GM23338 (cell line): ENCODE measurements around the gene TMEM135. TPM values are rescaled to one million over a fixed set of nuclear protein-coding genes. Genes with fewer than 3 reads are reported as not detected.
A peak's percentile ranks its signal among the peaks of the same experiment; 100 is the strongest.

Experiments used
- ATAC-seq: fragments of 200-7000 bp; cut with Tn5 transposase; 3 replicates; pipeline ENCODE4 v1.9.1; 2020
- DNase-seq: peaks from one replicate; pipeline ENCODE4 v3.0.0-alpha.2; 2015; ENCODE audit warnings: low spot score
- H2AFZ ChIP-seq: fragments of 200-600 bp; sonication (generic); 2 replicates; pipeline ENCODE4 v1.8.0; 2016; ENCODE audit warnings: antibody characterized with exemption, mild to moderate bottlenecking, moderate library complexity
- H3F3A ChIP-seq: fragments of 200-600 bp; sonication (generic); replicated peaks from 2 replicates; pipeline ENCODE4 v1.8.0; 2017; ENCODE audit warnings: antibody characterized with exemption, mixed run types, low read depth
- H3K27ac ChIP-seq: fragments of 200-600 bp; sonication (generic); 2 replicates; pipeline ENCODE4 v1.6.1; 2016; ENCODE audit warnings: low read depth
- H3K27me3 ChIP-seq: fragments of 200-600 bp; sonication (generic); 2 replicates; pipeline ENCODE4 v1.8.0; 2016; ENCODE audit warnings: mild to moderate bottlenecking, mixed run types, moderate library complexity; ENCODE audit not compliant: insufficient read depth
- H3K36me3 ChIP-seq: fragments of 200-600 bp; sonication (generic); 2 replicates; pipeline ENCODE4 v1.8.0; 2016; ENCODE audit warnings: mild to moderate bottlenecking; ENCODE audit not compliant: insufficient read depth
- H3K4me1 ChIP-seq: fragments of 200-600 bp; sonication (generic); 2 replicates; pipeline ENCODE4 v1.8.0; 2016; ENCODE audit warnings: mild to moderate bottlenecking, moderate library complexity; ENCODE audit not compliant: insufficient read depth
- H3K4me2 ChIP-seq: fragments of 200-600 bp; sonication (generic); 2 replicates; pipeline ENCODE4 v1.7.1; 2017; ENCODE audit warnings: mixed run types
- H3K4me3 ChIP-seq: fragments of 200-600 bp; sonication (generic); 2 replicates; pipeline ENCODE4 v1.6.1; 2016; ENCODE audit warnings: mixed run types
- H3K79me2 ChIP-seq: fragments of 200-600 bp; sonication (generic); replicated peaks from 2 replicates; pipeline ENCODE4 v1.8.0; 2017; ENCODE audit warnings: mild to moderate bottlenecking; ENCODE audit not compliant: insufficient read depth
- H3K9me2 ChIP-seq: fragments of 200-600 bp; sonication (generic); 2 replicates; pipeline ENCODE4 v1.8.0; 2017; ENCODE audit not compliant: insufficient read depth
- H4K20me1 ChIP-seq: fragments of 200-600 bp; sonication (generic); replicated peaks from 2 replicates; pipeline ENCODE4 v1.8.0; 2017; ENCODE audit warnings: mild to moderate bottlenecking; ENCODE audit not compliant: insufficient read depth
- H3K27ac Mint-ChIP-seq: 2 replicates; pipeline ENCODE4 v1.8.0; 2020; ENCODE audit warnings: inconsistent platforms, mild to moderate bottlenecking, moderate library complexity, mixed read lengths
- H3K27me3 Mint-ChIP-seq: 3 replicates; pipeline ENCODE4 v1.8.0; 2022; ENCODE audit warnings: low read depth, mild to moderate bottlenecking, moderate library complexity, mixed read lengths, inconsistent platforms; ENCODE audit not compliant: insufficient read depth, poor library complexity
- H3K36me3 Mint-ChIP-seq: 3 replicates; pipeline ENCODE4 v1.8.0; 2021; ENCODE audit warnings: low read depth, mild to moderate bottlenecking, inconsistent platforms, moderate library complexity, mixed read lengths
- H3K4me1 Mint-ChIP-seq: 3 replicates; pipeline ENCODE4 v1.8.0; 2020; ENCODE audit warnings: mild to moderate bottlenecking, inconsistent platforms, mixed read lengths
- H3K4me3 Mint-ChIP-seq: 3 replicates; pipeline ENCODE4 v1.8.0; 2021; ENCODE audit warnings: moderate library complexity, mild to moderate bottlenecking, inconsistent platforms, mixed read lengths
- H3K9me3 Mint-ChIP-seq: 3 replicates; pipeline ENCODE4 v1.8.0; 2020; ENCODE audit warnings: moderate library complexity, mild to moderate bottlenecking, inconsistent platforms, mixed read lengths
- CREB1 ChIP-seq: fragments of 250-450 bp; sonication (Bioruptor Pico); IDR thresholded peaks from 2 replicates; pipeline ENCODE4 v1.5.0; 2020; ENCODE audit warnings: low read depth, mild to moderate bottlenecking, moderate library complexity
- CTCF ChIP-seq, 2 experiments: fragments of 200-600 bp in 1 of 2; sonication (generic) in 1 of 2; conservative IDR thresholded peaks; 2 replicates each; pipeline versions ENCODE4 v1.5.1 to v1.6.1; 2016 to 2017; ENCODE audit warnings: antibody characterized with exemption in 2 of 2, low read depth in 2 of 2, mild to moderate bottlenecking in 2 of 2, moderate library complexity in 1 of 2
- EZH2phosphoT487 ChIP-seq: fragments of 200-600 bp; sonication (generic); IDR thresholded peaks from one replicate; pipeline ENCODE4 v1.8.1; 2018; ENCODE audit warnings: antibody characterized with exemption; ENCODE audit not compliant: unreplicated experiment
- NANOG ChIP-seq: IDR thresholded peaks from 2 replicates; pipeline ENCODE4 v1.6.1; 2016; ENCODE audit warnings: antibody characterized with exemption, borderline replicate concordance
- POLR2AphosphoS5 ChIP-seq: IDR thresholded peaks from 2 replicates; pipeline ENCODE4 v1.6.1; 2016; ENCODE audit warnings: antibody characterized with exemption, low read depth
- STAT1 ChIP-seq: IDR thresholded peaks from one replicate; pipeline ENCODE4 v1.6.1; 2016; ENCODE audit warnings: antibody characterized with exemption; ENCODE audit not compliant: unreplicated experiment
- ZNF114 ChIP-seq: fragments of 250-450 bp; sonication (Bioruptor Pico); IDR thresholded peaks from 2 replicates; pipeline ENCODE4 v1.5.0; 2020; ENCODE audit warnings: mild to moderate bottlenecking, moderate library complexity
- ZNF331 ChIP-seq: fragments of 250-450 bp; sonication (Bioruptor Pico); IDR thresholded peaks from 2 replicates; pipeline ENCODE4 v1.5.0; 2020; ENCODE audit warnings: low read depth, mild to moderate bottlenecking, moderate library complexity
- polyA plus RNA-seq: library from polyadenylated mRNA; unstranded; fragments of >200 nt; fragmentation: Nextera tagmentation; extraction: Ambion mirVana; gene quantifications from 2 replicates; pipeline ENCODE4 v1.2.1, GENCODE V29; 2016
- total RNA-seq: library from RNA; depleted of rRNA; stranded (reverse); fragments of >200 nt; shearing (Covaris generic); gene quantifications from 2 replicates; pipeline ENCODE4 v1.2.3, GENCODE V29; 2014
- TF ChIP-seq, protein P1 (sequence below): IDR thresholded peaks from 2 replicates; pipeline ENCODE4 v1.6.1; 2016; ENCODE audit warnings: antibody characterized with exemption

The TMEM135 gene
- total and polyA plus RNA-seq, 2 experiments from 2014 or later, result 23.4 to 49.9 TPM

DNA sequence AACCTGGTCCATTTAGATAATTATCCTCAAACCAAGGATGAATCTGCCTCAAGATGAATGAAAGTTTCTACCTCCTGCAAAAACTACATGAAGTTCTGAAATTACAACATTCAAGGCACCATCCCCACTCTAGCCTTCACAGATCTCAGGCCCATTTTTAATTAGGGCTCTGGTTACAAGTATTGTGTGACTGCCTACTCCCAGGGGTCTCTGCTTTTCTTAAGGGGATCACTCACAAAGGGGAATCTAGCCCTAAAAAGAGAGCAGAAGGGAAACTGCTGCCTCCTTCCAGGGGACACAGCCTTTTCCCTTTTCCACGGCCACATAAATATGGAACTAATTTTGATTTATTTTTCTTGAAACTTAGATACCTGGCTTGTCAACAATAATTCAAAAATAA is 17.4 kb upstream of the TMEM135 start:
- H3K4me1 ChIP-seq, result no peaks in the 10 kb centered on the region
- Mint-ChIP-seq H3K4me1 (peaks cover 10% of the 10 kb centered on the region), H3K36me3 (peaks cover 10% of the 10 kb centered on the region; the same call in 2 of the 3 replicates), H3K27ac (no peak overlapping the region), H3K4me3 (no peak overlapping the region), H3K27me3 (peaks cover 8% of the 10 kb centered on the region), H3K9me3 (peaks cover 17% of the 10 kb centered on the region; the same call in 2 of the 3 replicates)
- H3K27ac ChIP-seq, result no peak overlapping the region
- TF ChIP-seq POLR2AphosphoS5 (no peak), ZNF114 (no peak), EZH2phosphoT487 (no peak), CTCF (conservative IDR thresholded peaks at IDR 0.05; ENCODE audit: low read depth in 2 of 2) (no peak), NANOG (no peak)
- TF ChIP-seq, protein P1, sequence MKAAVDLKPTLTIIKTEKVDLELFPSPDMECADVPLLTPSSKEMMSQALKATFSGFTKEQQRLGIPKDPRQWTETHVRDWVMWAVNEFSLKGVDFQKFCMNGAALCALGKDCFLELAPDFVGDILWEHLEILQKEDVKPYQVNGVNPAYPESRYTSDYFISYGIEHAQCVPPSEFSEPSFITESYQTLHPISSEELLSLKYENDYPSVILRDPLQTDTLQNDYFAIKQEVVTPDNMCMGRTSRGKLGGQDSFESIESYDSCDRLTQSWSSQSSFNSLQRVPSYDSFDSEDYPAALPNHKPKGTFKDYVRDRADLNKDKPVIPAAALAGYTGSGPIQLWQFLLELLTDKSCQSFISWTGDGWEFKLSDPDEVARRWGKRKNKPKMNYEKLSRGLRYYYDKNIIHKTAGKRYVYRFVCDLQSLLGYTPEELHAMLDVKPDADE, result no peak
- no peaks in the 10 kb centered on the region for H3F3A ChIP-seq
- DNase-seq (no peak), ATAC-seq (peak; percentile 39; the same call in 2 of the 3 replicates)
- no peaks in the 10 kb centered on the region for H3K9me2 ChIP-seq
- no peaks in the 10 kb centered on the region for H3K27me3 ChIP-seq
- H3K4me3 ChIP-seq, result no peak overlapping the region
- H3K79me2 ChIP-seq, result no peaks in the 10 kb centered on the region
- H3K36me3 ChIP-seq, result no peaks in the 10 kb centered on the region
- H2AFZ ChIP-seq, result peak overlapping the region; percentile 6; the same call in 1 of the 2 replicates
- no peaks in the 10 kb centered on the region for H4K20me1 ChIP-seq
- H3K4me2 ChIP-seq, result no peak overlapping the region

DNA sequence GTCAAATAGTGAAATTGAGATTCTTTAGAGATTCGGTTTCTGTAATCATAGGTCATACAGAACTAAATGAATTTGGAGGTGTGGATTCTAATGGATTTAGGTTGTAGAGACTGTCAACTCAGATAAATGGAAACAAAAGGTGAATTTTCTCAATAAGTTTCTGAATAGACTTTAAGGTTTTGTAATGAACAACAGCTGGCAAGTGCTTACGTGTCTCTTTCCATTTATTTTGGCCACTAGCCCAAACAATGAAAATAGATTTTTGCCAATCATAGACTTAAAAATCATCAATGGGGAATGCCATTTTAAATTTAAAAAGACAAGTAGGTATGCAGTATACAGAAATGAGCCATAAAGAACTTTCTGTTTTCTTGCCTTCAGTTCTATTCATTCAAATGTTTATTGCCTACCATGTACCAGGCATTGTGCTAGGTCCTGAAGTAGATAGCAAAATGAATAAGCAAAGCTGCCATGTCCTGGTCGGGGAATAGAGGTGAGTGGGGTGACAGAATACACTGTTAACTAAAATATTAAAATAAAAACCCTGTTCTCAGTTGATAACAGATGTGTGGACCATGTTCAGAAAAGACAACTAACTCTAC is 16.9 kb upstream of the TMEM135 start:
- no peaks in the 10 kb centered on the region for H3K27me3 ChIP-seq
- no peak for ATAC-seq
- no peaks in the 10 kb centered on the region for H3K4me1 ChIP-seq
- no peak overlapping the region for H3K27ac ChIP-seq
- no peak overlapping the region for H3K4me2 ChIP-seq
- no peaks in the 10 kb centered on the region for H3F3A ChIP-seq
- no peak overlapping the region for H3K4me3 Mint-ChIP-seq
- H3K27ac Mint-ChIP-seq, result no peak overlapping the region
- no peaks in the 10 kb centered on the region for H4K20me1 ChIP-seq
- H3K27me3 Mint-ChIP-seq, result peaks cover 8% of the 10 kb centered on the region
- DNase-seq, result no peak
- peaks cover 10% of the 10 kb centered on the region; the same call in 2 of the 3 replicates for H3K36me3 Mint-ChIP-seq
- no peak overlapping the region for H2AFZ ChIP-seq
- peaks cover 17% of the 10 kb centered on the region; the same call in 2 of the 3 replicates for H3K9me3 Mint-ChIP-seq
- no peak overlapping the region for H3K4me3 ChIP-seq
- H3K9me2 ChIP-seq, result no peaks in the 10 kb centered on the region
- H3K36me3 ChIP-seq, result no peaks in the 10 kb centered on the region
- H3K4me1 Mint-ChIP-seq, result peaks cover 10% of the 10 kb centered on the region
- H3K79me2 ChIP-seq, result no peaks in the 10 kb centered on the region
- TF ChIP-seq ZNF331 (CRISPR knock-in tag), result no peak
- TF ChIP-seq, protein P1, result no peak
- TF ChIP-seq CREB1 (CRISPR knock-in tag), result no peak
- TF ChIP-seq POLR2AphosphoS5, result no peak
- TF ChIP-seq ZNF114, result no peak
- TF ChIP-seq STAT1, result no peak
- no peak for TF ChIP-seq CTCF (conservative IDR thresholded peaks at IDR 0.05; ENCODE audit: low read depth in 2 of 2)
